ENCODE results near the gene DENND2C.

GRCh38 chr1:114700036-114700600 lies 30.3 kb upstream of the DENND2C start:
- no peak for TF ChIP-seq CTCF (IDR thresholded peaks at IDR 0.05)
- no peak for TF ChIP-seq EP300 (IDR thresholded peaks at IDR 0.05)
- TF ChIP-seq POLR2A (IDR thresholded peaks at IDR 0.05): no peak
- TF ChIP-seq POLR2AphosphoS5 (IDR thresholded peaks at IDR 0.05): no peak
